ENCODE data around the gene BRAF.

DNA sequence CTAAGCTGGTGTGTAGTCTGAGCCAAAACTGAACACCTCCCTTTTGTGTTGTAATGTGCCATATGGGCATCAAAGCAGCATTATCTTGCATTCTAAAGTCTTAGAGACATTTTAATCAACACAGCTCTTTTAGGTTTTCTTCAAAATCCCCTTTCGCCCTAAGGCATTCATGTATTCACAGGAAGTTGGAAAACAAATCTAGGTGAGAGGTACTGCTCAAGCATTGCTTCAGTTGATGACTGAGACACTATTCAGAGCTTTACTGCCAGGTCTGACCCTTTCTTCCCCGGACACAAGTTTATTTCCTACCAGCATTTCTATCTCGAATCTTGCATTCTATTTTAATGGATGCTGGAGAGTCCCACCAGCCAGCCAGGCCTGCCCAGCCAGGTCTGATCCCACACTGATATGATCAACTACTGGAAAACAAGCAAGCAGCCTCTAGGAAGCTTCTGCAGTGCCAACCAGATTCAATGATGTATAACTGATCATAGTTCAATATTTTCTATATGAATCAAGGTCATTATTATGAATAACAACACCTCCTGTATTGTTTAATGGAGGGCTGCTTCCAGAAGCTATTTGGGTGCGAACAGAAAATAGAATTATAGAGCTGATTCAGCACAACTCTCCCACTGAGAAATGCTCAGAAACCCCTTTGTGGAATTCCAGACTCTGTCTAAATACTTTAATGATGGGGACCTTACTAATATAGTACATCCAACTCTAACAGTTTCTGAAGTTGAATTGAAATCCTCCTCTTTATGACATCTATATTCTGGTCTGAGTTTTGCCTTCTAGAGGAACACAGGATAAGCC is 4.0 kb upstream of the BRAF start:
- TF ChIP-seq, protein P1, sequence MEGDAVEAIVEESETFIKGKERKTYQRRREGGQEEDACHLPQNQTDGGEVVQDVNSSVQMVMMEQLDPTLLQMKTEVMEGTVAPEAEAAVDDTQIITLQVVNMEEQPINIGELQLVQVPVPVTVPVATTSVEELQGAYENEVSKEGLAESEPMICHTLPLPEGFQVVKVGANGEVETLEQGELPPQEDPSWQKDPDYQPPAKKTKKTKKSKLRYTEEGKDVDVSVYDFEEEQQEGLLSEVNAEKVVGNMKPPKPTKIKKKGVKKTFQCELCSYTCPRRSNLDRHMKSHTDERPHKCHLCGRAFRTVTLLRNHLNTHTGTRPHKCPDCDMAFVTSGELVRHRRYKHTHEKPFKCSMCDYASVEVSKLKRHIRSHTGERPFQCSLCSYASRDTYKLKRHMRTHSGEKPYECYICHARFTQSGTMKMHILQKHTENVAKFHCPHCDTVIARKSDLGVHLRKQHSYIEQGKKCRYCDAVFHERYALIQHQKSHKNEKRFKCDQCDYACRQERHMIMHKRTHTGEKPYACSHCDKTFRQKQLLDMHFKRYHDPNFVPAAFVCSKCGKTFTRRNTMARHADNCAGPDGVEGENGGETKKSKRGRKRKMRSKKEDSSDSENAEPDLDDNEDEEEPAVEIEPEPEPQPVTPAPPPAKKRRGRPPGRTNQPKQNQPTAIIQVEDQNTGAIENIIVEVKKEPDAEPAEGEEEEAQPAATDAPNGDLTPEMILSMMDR (IDR thresholded peaks at IDR 0.05): no peak
- no peak for TF ChIP-seq EZH2 (IDR thresholded peaks at IDR 0.05)
